DMS 273 (cell line): ENCODE results near the gene AKNA.

Experiments used
- DNase-seq: peaks from one replicate; lab custom pipeline; 2025; ENCODE audit not compliant: unreplicated experiment; lab: John Stamatoyannopoulos, UW

AKNA gene

DNA sequence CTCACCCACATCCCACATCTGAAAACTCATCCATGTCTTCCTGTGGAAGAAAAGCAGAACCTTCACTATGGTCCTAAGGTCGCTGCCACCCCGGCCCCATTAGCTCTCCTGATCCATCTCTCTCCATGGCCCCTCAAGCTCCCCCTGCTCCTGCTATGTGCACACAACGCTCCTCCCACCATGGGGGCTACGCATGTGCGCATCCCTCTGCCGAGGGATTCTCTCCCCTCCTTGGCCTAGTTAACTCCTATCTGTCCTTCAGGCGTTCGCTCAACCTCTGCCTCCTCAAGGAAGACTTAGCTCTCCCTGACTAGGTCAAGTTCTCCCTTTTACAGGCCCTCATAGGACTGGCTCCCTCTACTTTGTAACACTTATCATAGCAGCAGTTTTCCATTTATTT lies 9.8 kb downstream of the AKNA start:
- DNase-seq: no peak

DNA sequence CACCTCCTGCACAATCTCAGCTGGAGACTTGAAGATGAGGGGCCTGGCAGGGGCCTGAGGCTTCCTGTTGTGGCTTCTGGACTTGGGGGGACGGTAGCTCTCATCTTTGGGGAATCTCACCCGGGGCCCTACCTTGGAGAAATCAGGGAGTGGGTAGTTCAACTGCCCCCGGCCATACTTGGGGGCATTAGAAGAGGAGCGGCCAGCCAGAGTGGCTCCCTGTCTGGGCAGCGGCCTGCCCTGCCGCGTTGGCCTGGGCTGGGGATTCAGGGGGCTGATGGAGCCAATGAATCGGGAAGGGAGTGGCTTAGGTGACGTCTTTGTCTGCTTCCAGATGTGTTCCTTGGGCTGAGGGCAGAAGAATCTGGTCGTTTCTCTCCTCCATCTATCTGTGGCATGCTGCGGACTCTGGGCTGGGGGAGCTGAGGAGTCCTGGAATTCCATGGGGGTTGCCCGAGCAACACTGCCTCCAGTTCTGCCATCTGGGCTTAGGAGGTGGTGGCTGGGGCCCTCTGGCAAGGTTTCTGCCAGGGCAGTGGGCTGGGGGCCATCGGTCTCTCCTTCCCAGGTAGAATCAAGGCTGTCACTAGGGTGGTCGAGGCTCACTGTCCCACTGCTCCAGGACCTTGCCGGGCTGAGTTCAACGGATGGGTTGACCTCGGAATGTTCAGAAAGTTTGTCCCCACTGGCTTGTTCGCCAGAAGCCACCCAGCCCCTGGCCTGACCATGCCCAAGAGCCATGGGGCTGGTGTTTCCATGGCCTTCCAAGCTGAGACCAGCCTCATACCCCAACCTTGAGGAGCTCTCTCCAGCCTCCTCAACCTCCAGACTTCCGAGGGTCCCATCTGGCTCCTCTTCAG lies 11.0 kb downstream of the AKNA start:
- no peak for DNase-seq

DNA sequence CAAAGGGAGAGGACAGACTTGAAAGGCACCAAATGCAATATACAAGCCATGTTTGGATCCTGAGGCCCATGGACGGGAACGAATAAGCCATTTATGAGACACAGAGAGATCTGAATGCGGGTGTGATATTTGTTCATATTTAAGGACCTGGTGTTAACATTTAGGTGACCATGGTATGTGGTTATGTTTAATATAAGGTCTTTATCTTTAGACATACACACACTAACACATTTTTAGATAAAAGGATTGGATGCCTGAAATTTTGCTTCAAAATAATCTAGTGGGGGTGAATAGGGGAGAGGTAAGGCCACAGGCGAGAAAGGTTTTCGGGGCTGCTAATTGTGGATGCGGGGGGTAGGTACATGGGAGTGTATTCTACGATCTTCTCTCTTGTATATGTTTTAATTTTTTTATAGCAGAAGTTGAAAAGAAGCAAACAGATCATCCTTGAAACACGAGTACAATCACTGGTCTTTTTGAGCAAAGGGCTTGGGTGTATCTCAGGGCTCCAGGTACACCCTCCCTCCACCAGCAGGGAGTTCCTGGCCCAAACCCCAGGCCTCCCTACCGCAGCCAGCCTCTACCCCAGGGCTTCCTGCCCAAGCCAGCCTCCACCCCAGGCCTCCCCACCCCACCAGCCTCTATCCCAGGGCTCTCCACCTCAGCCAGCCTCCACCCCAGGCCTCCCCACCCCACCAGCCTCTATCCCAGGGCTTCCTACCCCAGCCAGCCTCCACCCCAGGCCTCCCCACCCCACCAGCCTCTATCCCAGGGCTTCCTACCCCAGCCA lies 12.2 kb downstream of the AKNA start:
- no peak for DNase-seq

DNA sequence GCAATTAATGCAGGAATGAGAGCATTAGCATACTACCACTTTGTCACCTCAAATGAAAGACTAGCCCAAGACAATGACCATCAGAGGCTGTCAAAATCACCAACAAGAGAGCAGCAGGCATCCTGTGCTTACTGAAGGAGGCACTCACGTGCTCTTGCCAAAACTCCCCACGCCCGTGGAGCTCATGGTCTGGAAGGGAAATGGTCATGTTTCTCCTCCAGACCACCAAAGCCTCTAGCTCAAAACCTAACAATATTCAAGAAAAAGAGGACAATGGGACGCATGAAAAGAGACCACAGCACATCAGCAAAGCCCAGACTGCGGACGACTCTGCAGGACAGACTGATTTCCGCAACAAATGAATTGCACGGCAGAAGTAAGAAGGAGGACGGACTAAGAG lies 12.8 kb downstream of the AKNA start:
- DNase-seq: no peak

DNA sequence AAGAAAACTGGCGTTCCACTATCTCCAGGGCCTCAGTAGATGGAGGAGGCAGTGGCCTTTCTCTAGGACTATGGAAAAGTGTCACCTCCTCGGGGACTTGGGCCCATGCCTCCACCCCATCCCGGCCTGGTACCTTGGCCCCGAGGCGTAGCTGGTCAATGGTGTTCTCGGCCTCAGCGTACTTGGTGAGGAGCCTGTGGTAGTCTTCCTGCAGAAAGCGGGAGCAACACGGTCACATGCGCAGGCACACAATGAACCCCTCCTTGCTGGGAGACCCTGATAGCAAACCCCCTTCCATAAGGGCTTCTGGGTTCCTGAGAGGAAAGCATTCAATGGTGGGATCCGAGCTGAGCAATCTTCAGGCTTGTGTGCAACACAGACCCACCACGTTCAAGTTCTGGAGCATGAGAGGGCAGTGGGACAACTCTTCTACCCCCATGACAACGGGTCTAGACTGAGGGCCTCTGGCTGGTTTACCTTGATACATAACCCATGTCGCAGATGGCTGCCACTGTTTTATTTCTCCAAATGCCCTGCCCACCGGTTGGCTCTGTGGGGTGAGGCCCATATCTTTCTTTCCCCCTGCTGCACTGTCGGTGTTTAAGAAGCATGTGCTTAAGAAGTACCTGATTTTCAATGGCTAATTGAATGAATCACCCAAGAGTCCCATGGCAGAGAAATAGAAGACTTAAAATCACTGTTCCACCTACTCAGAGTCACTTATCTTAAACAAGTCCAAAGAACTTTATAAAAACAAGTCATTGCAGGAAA lies 13.6 kb downstream of the AKNA start:
- DNase-seq: no peak

DNA sequence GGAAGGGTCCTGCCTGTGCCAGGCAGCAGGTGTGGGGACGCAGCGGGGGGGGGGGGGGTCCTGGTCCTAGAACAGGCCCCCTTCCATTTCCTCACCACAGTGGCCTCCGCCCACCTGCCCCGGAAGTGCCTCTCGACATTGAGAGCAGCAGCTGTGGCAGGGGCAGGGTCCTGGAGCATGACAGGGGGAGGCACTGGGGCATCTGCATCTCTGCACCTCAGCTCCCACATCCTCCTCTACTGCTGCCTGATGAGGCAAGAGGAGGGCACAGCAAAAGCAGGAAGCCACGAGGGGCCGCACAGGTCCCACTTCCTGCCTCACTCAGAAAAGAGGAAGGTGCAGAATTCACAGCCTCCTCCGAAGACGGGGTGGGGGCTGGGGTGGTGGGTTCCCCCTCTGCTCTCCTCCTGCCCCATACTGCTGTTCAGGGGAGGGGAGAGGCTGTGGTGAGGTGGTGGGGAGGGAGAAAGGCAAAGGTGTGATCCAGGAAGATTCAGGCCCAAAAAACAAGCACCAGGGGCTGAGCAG lies 14.8 kb downstream of the AKNA start:
- DNase-seq: no peak

DNA sequence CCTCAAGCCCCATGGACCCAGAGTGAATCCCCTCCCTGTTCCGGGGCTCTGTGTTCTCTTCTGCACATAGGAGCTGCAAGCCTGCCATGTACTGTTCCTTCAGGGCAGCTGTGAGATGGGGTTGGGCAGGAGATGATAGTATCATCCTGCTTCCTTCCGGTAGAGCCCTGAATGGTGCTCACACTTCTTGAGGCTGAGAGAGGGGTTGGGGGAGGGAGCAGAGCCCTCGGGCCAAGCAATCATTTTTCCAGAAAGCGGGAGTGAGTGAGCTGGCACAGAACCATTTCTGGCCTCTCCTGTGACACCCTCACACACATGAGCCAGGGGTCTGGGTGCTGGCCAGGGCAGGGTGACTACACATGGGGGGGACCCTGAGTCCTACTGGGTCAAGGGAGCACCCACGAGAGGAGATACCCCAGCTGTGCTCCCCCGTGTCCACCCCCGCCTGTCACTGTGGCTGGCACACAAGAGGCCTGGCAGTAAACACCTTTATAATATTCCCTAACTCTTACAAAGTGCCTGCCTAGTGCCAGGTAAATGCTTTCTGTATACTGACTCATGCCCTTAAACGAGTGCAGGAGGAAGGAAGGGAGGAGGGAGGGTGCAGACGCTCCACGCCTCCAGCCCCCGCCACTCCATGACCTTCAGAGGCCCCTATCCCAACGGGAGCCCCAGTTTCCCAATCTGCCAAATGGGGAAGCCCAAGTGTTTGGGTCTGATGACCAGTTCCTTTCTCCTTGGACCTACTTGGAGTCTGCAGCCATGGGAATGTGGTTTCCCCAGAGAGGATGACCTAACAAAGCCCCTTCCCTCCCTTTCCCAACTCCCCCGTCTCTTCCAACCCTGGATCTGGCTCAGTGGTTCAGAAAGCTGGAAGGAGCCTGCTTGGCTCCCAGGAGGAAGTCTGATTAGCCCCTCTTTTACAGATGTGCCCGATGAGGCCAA lies 15.5 kb downstream of the AKNA start:
- DNase-seq: no peak

DNA sequence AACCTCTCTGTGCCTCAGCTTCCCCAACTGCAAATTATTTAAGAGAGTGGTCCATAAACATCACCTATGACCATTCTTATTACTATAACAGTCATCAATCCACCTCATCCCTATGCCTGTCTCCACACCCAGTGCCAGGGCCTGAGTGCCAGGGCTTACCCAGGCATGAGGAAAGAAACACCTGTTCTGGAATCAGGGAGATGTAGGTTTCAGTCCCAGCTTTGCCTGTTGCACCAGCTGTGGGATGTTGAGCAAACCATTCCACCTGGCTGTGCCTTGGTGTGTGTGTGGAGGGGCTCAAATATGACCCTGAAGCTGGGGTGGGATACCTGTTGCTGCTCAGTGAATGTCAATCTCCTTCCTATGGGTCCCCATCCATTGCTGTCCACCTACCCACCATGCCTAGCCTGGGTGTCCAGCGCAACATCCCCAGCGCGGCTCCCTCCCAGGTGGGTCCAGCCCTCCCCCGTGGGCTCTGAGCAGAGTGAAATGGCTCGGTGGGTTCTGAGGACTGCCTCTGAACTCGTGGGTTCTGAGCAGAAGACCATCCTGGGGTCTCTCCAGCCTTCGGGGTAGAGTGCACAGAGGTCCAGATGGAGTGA lies 16.3 kb downstream of the AKNA start:
- DNase-seq: peak; percentile 36

DNA sequence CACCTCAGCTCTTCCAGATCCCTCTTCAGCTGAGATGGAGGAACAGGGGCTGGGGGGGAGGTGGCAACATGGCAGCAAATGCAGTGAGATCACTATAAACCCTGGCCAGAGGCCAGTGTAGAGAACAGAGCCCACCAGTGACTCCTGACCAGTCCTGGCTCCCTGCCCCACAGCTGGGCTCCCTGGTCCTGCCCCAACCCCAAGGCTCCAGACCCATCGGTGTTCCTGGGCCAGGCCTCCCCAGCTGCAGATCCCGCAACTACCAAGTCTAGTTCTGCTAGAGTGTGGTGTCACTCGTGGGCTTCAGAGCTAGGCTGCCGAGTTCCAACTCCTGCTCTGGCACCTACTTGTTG lies 16.8 kb downstream of the AKNA start:
- peak; percentile 60 for DNase-seq

DNA sequence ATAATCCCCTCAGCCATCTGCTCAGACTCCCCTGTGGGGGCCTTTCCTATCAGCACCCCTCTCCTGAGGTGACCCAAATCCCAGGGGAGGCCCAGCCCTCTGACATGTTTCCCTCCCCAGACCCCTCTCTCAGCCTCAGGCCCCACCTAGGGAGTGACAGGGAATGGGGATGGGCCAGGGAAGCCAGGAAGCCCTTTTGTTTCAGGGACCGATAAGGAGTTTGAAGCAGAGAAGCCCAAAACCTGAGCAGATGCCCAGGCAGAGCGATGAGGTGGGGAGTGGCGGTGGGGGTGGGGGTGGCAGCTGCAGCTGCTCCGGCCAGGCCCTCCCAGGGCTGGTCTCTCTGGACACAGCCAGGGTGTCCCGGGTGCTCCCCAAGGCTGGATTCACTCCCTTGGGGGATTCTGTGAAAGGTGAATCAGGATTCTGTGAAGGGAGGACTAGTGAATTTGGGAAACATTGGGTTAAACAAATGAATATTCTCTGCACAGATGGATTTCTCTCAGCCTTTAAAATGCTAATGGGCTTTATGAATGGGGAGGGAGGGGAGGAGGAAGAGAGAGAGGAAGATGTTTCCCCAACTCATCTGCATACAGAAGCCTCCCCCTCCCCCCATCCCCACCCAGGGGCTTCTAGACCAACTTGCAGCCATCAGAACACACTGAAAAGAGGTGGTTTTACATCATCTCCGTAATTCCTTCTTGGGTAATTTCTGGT lies 17.4 kb downstream of the AKNA start:
- peak; percentile 81 for DNase-seq

DNA sequence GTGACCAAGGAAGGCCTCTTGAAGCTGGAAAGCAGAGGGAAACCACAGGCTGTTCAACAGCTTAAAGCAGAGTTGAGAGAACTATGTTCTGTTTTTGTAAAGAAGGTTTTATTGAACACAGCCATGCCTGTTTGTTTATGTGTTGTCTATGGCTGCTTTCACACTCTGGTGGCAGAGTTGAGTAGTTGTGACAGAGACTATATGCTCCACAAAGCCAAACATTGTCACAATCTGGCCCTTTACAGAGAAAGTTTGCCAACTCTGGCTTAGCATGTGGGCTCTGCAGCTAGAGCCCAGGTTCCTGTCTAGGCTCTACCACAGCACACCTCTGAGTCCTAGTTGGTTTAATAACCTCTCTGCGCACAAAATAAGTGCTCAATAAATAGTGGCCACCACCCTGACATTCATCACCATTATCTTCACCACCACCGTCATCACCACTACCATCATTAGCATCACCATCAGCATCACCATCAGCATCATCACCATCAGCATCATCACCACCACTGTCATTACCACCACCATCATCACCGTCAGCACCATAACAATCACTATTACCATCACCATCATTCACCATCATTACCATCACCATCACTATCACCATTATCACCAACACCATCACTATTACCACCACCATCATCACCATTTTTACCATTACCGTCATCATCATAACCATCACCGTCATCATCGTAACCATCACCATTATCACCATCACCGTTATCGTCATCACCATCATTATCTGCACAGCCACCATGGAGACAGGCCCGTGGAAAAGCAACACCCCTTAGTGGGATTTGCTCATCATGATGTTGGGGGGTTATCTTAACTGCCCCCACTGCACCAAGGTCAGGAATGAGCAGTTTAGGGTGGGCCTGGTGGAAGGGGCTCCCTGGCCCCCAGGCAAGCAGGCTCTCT lies 18.3 kb downstream of the AKNA start:
- DNase-seq: no peak

DNA sequence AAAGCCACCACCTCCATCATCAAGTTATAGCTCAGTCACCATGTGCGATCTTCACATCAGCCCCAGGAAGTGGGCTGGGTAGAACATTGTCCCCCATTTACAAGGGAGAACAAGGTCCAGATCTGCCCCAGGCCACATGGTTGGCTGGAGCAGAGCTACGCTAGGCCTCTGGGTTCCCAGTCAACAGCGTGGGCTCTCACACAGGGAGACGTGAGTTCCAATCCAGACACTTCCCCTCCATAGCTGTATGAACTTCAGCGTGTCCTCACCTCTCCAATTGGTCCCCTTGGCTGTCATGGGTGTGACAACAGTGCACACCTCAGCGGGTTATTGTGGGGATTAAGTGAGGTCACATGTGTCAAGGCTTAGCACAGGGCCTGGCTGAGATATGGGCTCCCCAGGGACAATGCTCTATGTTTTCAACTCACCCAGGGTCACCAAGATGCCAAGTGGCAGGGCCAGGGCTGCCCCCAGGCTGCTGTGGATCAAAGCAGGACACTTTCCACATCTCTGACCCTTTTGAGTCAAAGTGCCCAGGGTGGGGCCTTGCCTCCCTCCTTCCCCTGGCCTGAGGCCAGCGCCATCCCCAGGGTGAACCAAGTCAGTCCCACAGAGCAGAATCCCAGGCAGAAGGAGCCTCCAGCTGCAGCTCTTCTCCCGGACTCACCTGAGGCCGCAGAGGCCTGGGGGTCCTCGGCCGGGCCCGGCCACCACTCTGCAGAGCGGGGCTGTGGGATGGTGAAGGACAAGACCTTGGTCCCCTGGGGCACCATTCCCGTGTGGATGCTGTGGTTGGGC lies 19.8 kb downstream of the AKNA start:
- DNase-seq: no peak

DNA sequence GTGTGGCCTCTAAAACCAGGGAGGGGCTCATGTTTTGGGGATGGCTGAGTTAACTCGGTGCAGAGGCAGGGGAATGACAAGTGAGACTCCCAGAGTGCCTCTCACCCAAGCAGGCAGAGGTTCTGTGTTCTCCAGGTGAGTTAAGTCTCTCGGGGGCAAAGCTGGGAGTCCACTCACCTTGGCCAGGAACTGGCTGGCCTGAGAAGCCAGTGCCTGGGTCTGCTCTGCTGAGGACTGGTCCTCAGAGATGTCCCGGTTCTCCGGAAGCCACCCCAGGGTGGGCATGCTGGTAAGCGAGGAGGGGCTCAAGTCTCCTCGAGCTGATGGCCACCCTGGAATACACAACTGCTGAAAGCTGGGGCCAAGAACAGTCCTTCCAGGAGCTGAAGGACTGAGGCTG lies 20.4 kb downstream of the AKNA start:
- no peak for DNase-seq

DNA sequence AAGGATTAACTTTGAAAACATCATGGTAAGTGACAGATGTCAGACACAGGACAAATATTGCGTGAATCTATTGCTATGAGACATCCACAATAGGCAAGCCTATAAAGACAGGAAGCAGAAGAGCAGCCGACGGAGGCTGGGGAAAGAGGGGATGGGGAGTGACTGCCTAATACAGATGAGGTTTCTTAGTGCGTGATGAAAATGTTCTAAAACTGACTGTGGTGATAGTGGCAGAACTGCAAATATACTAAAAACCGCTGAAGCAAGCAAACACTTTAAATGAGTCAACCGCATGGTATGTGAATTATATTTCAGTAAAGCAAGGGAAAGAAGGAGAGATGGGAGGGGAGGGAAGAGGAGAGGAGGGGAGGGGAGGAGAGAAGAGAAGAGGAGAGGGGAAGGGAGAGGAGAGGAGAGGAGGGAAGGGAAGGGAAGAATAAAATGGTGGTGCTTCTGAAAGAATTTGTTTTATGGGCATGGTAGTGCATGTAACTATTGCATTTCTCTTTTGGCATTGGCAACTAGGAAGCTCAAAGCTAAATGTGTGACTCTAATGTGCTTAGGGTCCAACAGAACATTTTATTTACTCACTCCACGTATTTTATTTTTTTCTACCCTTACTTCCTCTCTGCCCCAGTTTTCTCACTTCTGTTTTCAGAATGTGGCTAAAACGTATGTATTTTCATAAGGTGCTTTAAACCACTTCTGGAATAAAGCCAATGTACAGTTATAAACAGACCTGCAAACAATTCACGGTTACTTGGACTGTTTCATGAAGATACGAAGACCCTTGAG lies 21.3 kb downstream of the AKNA start:
- no peak for DNase-seq

DNA sequence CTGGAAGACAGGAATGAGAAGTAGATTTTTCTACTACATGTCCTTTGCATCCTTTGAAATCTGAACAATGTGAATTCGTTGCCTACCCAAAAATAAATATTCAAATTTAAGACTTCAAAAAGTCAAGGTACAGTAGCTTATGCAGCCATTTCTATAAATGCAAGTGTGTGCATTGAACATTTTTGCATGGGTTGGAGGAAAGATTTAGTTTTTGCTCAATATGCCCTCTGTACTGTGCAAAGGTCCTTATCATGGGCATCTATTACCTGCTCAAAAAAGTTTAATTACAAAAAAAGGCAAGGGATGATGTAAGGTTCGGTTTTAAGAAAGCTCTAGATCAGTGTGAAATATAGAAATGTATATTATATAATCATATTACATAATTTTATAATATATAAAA lies 22.6 kb downstream of the AKNA start:
- no peak for DNase-seq

DNA sequence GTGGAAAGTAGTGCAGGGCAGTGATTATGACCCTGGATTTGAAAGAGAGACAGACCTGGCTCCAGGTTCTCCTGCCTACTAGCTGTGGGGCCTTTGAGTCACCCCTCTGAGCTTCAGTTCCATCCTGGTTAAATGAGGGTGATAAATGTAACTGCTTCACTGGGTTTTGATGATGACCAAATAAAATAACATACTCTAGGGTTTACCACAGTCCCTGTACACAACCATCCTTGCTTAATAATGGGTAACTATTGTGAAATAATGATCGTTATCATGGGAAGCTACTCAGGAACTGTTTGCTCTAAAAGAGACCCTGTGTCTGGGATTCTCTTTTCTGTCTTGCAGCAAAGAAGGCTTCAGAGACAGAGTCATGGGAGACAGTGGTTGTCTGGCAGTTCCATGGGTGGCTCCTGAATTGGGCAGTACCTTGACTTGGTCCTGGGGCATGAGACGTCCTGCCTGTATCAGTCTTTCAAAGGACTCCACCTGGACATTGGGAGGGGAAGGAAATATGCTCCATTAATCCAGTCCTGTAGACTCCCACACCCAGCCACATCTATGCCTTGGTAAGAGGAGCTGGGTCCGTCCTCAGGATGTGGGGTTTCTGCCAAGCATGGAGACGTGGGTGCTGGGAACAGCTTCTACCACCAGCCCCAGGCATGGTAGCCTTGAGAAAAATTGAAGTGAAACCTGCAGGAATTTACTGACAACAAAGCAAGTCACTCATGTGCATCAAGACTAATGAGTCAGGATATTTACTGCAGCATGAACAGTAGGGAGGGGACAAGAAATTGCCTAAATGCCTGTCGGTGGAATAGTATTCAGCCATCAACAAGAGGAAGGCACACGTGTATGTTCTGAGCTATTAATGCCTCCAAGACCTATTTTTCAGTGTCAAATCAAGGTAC lies 23.4 kb downstream of the AKNA start:
- DNase-seq: no peak
